ENCODE data around the gene TSPAN13.

DNA sequence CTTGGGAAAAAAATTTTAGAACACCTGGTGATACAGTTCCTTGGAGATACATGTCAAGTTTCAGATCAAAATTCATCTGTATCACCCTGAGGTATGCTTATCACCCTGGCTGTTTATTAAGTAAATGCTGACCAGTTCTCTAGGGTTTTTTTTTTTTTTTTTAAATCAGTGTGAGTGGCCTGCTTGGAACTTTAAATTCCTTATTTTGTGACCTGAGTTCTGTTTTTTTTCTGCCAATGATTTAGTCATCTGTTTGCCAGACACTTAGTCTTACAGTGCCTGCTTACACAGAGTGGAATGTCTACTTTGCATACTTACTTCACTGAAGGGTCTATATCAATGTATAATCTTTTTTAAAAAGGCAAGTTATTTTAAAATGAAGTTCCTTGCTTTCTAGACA is 1.8 kb downstream of the TSPAN13 start:
- TF ChIP-seq, protein P1, sequence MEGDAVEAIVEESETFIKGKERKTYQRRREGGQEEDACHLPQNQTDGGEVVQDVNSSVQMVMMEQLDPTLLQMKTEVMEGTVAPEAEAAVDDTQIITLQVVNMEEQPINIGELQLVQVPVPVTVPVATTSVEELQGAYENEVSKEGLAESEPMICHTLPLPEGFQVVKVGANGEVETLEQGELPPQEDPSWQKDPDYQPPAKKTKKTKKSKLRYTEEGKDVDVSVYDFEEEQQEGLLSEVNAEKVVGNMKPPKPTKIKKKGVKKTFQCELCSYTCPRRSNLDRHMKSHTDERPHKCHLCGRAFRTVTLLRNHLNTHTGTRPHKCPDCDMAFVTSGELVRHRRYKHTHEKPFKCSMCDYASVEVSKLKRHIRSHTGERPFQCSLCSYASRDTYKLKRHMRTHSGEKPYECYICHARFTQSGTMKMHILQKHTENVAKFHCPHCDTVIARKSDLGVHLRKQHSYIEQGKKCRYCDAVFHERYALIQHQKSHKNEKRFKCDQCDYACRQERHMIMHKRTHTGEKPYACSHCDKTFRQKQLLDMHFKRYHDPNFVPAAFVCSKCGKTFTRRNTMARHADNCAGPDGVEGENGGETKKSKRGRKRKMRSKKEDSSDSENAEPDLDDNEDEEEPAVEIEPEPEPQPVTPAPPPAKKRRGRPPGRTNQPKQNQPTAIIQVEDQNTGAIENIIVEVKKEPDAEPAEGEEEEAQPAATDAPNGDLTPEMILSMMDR (conservative IDR thresholded peaks at IDR 0.05): no peak
- no peak for TF ChIP-seq EZH2 (IDR thresholded peaks at IDR 0.05; ENCODE audit: low read depth)
